Karpas-422 (cell line): ENCODE measurements around the gene BDKRB1. TPM values are rescaled to one million over a fixed set of nuclear protein-coding genes. Genes with fewer than 3 reads are reported as not detected.

ENCODE experiments used
- DNase-seq: peaks from one replicate; pipeline ENCODE4 v3.0.0-alpha.2; 2015
- H2AFZ ChIP-seq: fragments of 200-600 bp; sonication (generic); 2 replicates; pipeline ENCODE4 v1.6.1; 2014; ENCODE audit warnings: antibody characterized with exemption, low read length, mixed read lengths
- H3K27ac ChIP-seq: fragments of 200-600 bp; sonication (generic); 2 replicates; pipeline ENCODE4 v1.5.1; 2014; ENCODE audit warnings: mild to moderate bottlenecking, low read length, moderate library complexity
- H3K27me3 ChIP-seq: fragments of 200-600 bp; sonication (generic); 2 replicates; pipeline ENCODE4 v1.6.1; 2014; ENCODE audit warnings: low read length, mixed read lengths
- H3K36me3 ChIP-seq: fragments of 200-600 bp; sonication (generic); 2 replicates; pipeline ENCODE4 v1.6.1; 2014; ENCODE audit warnings: low read length, mixed read lengths; ENCODE audit not compliant: insufficient read depth
- H3K4me1 ChIP-seq: fragments of 200-600 bp; sonication (generic); 2 replicates; pipeline ENCODE4 v1.6.1; 2014; ENCODE audit warnings: mild to moderate bottlenecking, low read length, mixed read lengths
- H3K4me2 ChIP-seq: fragments of 200-600 bp; sonication (generic); 2 replicates; pipeline ENCODE4 v1.6.1; 2014; ENCODE audit warnings: low read length, low read depth, mild to moderate bottlenecking; ENCODE audit not compliant: poor library complexity, severe bottlenecking
- H3K4me3 ChIP-seq: fragments of 200-600 bp; sonication (generic); 2 replicates; pipeline ENCODE4 v1.5.1; 2014; ENCODE audit warnings: mild to moderate bottlenecking, antibody characterized with exemption, low read length, mixed read lengths
- H3K79me2 ChIP-seq: fragments of 200-600 bp; sonication (generic); 2 replicates; pipeline ENCODE4 v1.6.1; 2014; ENCODE audit warnings: mild to moderate bottlenecking, low read length, mixed read lengths
- H3K9ac ChIP-seq: fragments of 200-600 bp; sonication (generic); 2 replicates; pipeline ENCODE4 v1.6.0; 2014; ENCODE audit warnings: low read length
- H3K9me2 ChIP-seq: fragments of 200-600 bp; sonication (generic), shearing (Covaris generic); replicated peaks from 2 replicates; pipeline ENCODE4 v1.6.0; 2014; ENCODE audit warnings: mild to moderate bottlenecking, low read length, moderate library complexity; ENCODE audit not compliant: insufficient read depth
- H3K9me3 ChIP-seq: fragments of 300-700, 200-600 bp; sonication (generic); 2 replicates; pipeline ENCODE4 v1.6.1; 2014; ENCODE audit warnings: low read length, mixed read lengths
- H4K20me1 ChIP-seq: fragments of 200-600 bp; sonication (generic); 2 replicates; pipeline ENCODE4 v1.6.1; 2014; ENCODE audit warnings: mild to moderate bottlenecking, antibody characterized with exemption, low read length, low read depth; ENCODE audit not compliant: insufficient read depth
- total RNA-seq: library from RNA; depleted of rRNA; stranded (reverse); fragments of >200 nt; shearing (Covaris generic); gene quantifications from 2 replicates; pipeline ENCODE4 v1.2.3, GENCODE V29; 2014; ENCODE audit warnings: low replicate concordance

Gene BDKRB1
- total RNA-seq, 1 experiment from 2014 or later = not detected

DNA sequence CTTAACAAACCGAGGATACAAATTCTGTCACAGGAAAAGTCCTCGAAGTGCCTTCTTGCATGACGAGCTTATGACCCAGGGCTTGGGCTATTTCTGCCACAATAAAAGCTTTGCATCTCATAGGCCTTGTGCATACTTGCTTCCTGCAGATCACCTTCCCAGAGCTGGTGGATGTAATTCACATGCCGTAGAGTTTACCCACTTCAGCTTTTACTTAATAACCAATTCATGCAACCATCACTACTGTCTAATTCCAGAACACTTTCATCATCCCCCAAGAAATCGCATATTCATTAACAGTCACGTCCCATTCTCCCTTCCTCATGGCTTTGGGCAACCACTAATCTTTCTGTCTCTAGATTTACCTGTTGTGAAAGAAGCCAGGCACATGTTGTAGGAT lies 9.0 kb upstream of the BDKRB1 start:
- Histone ChIP-seq H3K4me3 (no peak overlapping the region), H3K4me1 (no peaks in the 10 kb centered on the region), H4K20me1 (no peaks in the 10 kb centered on the region), H3K27ac (no peak overlapping the region), H2AFZ (no peak overlapping the region), H3K4me2 (no peak overlapping the region), H3K27me3 (no peaks in the 10 kb centered on the region), H3K9me2 (no peaks in the 10 kb centered on the region), H3K9ac (no peak overlapping the region), H3K79me2 (no peaks in the 10 kb centered on the region), H3K36me3 (no peaks in the 10 kb centered on the region), H3K9me3 (no peaks in the 10 kb centered on the region)
- DNase-seq = no peak

- no peak overlapping the region for H2AFZ ChIP-seq
- no peaks in the 10 kb centered on the region for H3K79me2 ChIP-seq
- no peak for DNase-seq
- no peaks in the 10 kb centered on the region for H3K27me3 ChIP-seq
- no peak overlapping the region for H3K4me3 ChIP-seq
- no peak overlapping the region for H3K4me2 ChIP-seq
- H3K9me2 ChIP-seq = no peaks in the 10 kb centered on the region
- H3K36me3 ChIP-seq = no peaks in the 10 kb centered on the region
- no peaks in the 10 kb centered on the region for H3K4me1 ChIP-seq
- no peak overlapping the region for H3K9ac ChIP-seq
- H3K27ac ChIP-seq = no peak overlapping the region
- no peaks in the 10 kb centered on the region for H4K20me1 ChIP-seq
- H3K9me3 ChIP-seq = no peaks in the 10 kb centered on the region
Observed at GRCh38 chr14:96249029-96249428, 7.0 kb upstream of the BDKRB1 start.

- H3K27ac ChIP-seq = no peak overlapping the region
- H3K4me2 ChIP-seq = no peak overlapping the region
- no peak overlapping the region for H3K9ac ChIP-seq
- H3K4me3 ChIP-seq = no peak overlapping the region
- H3K9me3 ChIP-seq = no peaks in the 10 kb centered on the region
- H2AFZ ChIP-seq = no peak overlapping the region
- DNase-seq = no peak
- H3K79me2 ChIP-seq = no peaks in the 10 kb centered on the region
- H3K36me3 ChIP-seq = no peaks in the 10 kb centered on the region
- H3K4me1 ChIP-seq = no peaks in the 10 kb centered on the region
- no peaks in the 10 kb centered on the region for H3K27me3 ChIP-seq
- no peaks in the 10 kb centered on the region for H3K9me2 ChIP-seq
- no peaks in the 10 kb centered on the region for H4K20me1 ChIP-seq
Observed at GRCh38 chr14:96250485-96250884, 5.5 kb upstream of the BDKRB1 start.

DNA sequence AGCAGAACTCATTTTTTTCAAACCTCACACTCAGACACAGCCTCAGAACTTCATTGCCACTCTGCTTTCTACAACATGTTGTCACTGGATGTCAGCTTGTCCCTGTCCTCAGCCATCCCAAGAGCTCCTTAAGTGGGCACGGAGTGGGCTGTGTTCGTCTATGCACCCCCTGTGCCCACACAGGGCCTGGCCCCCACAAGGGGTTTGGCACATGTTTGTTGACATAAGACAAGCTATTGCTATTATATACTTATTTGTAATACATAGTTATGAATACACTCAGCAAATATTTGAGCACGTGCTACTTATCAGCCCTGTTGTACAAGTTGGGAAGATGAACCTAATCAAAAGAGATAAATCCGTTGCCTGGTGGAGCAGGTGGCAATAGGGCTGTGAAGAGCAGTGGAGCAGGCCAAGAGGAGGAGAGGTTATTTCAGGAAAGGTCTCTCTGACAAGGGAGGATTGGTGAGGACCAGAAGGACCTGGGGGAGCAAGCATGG lies 4.3 kb upstream of the BDKRB1 start:
- H4K20me1 ChIP-seq = no peaks in the 10 kb centered on the region
- no peak overlapping the region for H3K4me3 ChIP-seq
- no peak overlapping the region for H2AFZ ChIP-seq
- no peak for DNase-seq
- no peaks in the 10 kb centered on the region for H3K36me3 ChIP-seq
- no peak overlapping the region for H3K9ac ChIP-seq
- H3K27ac ChIP-seq = no peak overlapping the region
- H3K4me1 ChIP-seq = no peaks in the 10 kb centered on the region
- H3K4me2 ChIP-seq = no peak overlapping the region
- H3K9me2 ChIP-seq = no peaks in the 10 kb centered on the region
- no peaks in the 10 kb centered on the region for H3K79me2 ChIP-seq
- no peaks in the 10 kb centered on the region for H3K9me3 ChIP-seq
- H3K27me3 ChIP-seq = no peaks in the 10 kb centered on the region

DNA sequence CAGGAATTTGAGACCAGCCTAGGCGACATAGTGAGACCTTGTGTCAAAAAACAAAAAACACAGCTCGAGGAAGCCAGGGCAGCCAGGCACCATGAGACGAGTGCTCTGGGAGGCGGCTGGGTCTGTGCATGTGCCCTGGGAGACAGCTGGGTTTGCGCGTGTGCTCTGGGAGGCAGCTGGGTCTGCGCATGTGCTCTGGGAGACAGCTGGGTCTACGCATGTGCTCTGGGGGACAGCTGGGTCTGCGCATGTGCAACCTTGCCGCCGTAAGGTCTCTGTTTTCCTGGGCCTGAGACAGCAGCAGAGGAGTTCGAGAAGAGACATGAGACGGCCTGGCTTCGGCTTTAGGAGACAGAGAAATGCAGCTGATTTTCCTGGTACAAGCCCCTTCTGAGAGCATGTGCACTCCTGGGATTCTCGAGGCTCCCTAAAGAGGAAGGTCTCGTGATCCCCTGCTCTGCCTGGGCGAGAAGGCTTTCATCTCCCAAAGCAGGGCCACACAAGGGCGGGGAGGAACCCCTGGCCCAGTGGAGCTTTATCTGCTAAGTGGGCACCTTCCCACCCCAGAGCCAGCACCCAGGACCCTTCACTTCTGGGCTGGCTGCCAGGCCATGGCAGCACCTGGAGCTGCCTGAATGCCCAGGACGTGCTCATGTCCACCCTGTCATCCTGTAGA lies 3.5 kb upstream of the BDKRB1 start:
- no peaks in the 10 kb centered on the region for H3K27me3 ChIP-seq
- H3K27ac ChIP-seq = no peak overlapping the region
- H3K9me2 ChIP-seq = no peaks in the 10 kb centered on the region
- no peak for DNase-seq
- H2AFZ ChIP-seq = no peak overlapping the region
- no peaks in the 10 kb centered on the region for H3K79me2 ChIP-seq
- no peaks in the 10 kb centered on the region for H3K4me1 ChIP-seq
- H3K9ac ChIP-seq = no peak overlapping the region
- H3K4me2 ChIP-seq = no peak overlapping the region
- no peaks in the 10 kb centered on the region for H3K36me3 ChIP-seq
- no peaks in the 10 kb centered on the region for H3K9me3 ChIP-seq
- no peak overlapping the region for H3K4me3 ChIP-seq
- H4K20me1 ChIP-seq = no peaks in the 10 kb centered on the region

- H3K4me2 ChIP-seq = no peak overlapping the region
- H3K9ac ChIP-seq = no peak overlapping the region
- no peak for DNase-seq
Observed at GRCh38 chr14:96252999-96253539, 2.9 kb upstream of the BDKRB1 start.

DNA sequence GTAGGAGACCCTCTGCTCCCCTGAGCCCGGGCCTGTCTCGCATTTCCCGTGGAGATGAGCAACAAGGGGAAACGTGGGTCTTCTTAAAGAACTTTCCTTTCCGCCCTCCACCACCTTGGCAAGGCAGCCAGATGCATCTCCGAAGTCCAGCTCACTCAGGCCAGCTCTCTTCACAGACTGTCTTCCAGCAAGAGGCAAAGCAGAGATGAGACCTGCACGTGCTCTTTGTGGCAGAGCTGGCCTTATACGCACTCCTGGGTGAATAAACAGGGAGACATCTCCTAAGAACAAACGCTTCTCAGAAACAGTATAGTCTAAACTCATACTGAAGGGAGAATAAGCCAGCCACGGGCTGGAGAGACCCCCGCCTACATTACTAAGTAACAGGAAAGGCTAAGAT lies 1.3 kb upstream of the BDKRB1 start:
- no peak overlapping the region for H3K27ac ChIP-seq
- no peak overlapping the region for H3K4me3 ChIP-seq
- no peaks in the 10 kb centered on the region for H3K79me2 ChIP-seq
- no peak overlapping the region for H3K4me2 ChIP-seq
- H3K9ac ChIP-seq = no peak overlapping the region
- H3K4me1 ChIP-seq = no peaks in the 10 kb centered on the region
- no peaks in the 10 kb centered on the region for H3K9me3 ChIP-seq
- no peak for DNase-seq
- no peak overlapping the region for H2AFZ ChIP-seq
- H3K27me3 ChIP-seq = no peaks in the 10 kb centered on the region
- no peaks in the 10 kb centered on the region for H4K20me1 ChIP-seq
- H3K9me2 ChIP-seq = no peaks in the 10 kb centered on the region
- no peaks in the 10 kb centered on the region for H3K36me3 ChIP-seq

More at GRCh38 chr14:96252999-96253539, 2.9 kb upstream of the BDKRB1 start:
- Histone ChIP-seq H3K27ac (no peak overlapping the region), H3K79me2 (no peaks in the 10 kb centered on the region), H4K20me1 (no peaks in the 10 kb centered on the region), H3K36me3 (no peaks in the 10 kb centered on the region), H3K27me3 (no peaks in the 10 kb centered on the region), H3K9me3 (no peaks in the 10 kb centered on the region), H3K4me3 (no peak overlapping the region), H2AFZ (no peak overlapping the region), H3K9me2 (no peaks in the 10 kb centered on the region), H3K4me1 (no peaks in the 10 kb centered on the region)

- Histone ChIP-seq H3K9me2 (no peaks in the 10 kb centered on the region), H3K9me3 (no peaks in the 10 kb centered on the region), H2AFZ (no peak overlapping the region), H3K9ac (no peak overlapping the region), H3K79me2 (no peaks in the 10 kb centered on the region), H4K20me1 (no peaks in the 10 kb centered on the region), H3K4me1 (no peaks in the 10 kb centered on the region), H3K36me3 (no peaks in the 10 kb centered on the region), H3K4me3 (no peak overlapping the region), H3K4me2 (no peak overlapping the region), H3K27me3 (no peaks in the 10 kb centered on the region), H3K27ac (no peak overlapping the region)
- no peak for DNase-seq
Observed at GRCh38 chr14:96256407-96256806, 397 bp downstream of the BDKRB1 start.
